K562 (cell line): ENCODE data around the gene GAL3ST3. TPM values are rescaled to one million over a fixed set of nuclear protein-coding genes. Genes with fewer than 3 reads are reported as not detected.

ENCODE experiments used
- DACH1 ChIP-seq: fragments of 450-650 bp; IDR thresholded peaks from 2 replicates; pipeline ENCODE4 v1.6.1; 2018; ENCODE audit not compliant: partially characterized antibody
- FOXA3 ChIP-seq, 2 experiments: fragments of 450-650 bp in 1 of 2; sonication (generic) in 1 of 2; formaldehyde crosslinking; IDR thresholded peaks in 1 of 2; conservative IDR thresholded peaks in 1 of 2; 2 replicates each; pipeline versions ENCODE4 v1.4.0 to v1.8.0; 2020 to 2022; ENCODE audit warnings: mild to moderate bottlenecking in 2 of 2, missing genetic modification reagents in 1 of 2
- FOXO4 ChIP-seq: fragments of 450-650 bp; formaldehyde crosslinking; IDR thresholded peaks from 2 replicates; pipeline ENCODE4 v1.4.0; 2020; ENCODE audit warnings: mild to moderate bottlenecking, moderate library complexity
- HNRNPK ChIP-seq: fragments of 200-400 bp; formaldehyde crosslinking; IDR thresholded peaks from one replicate; pipeline ENCODE4 v1.6.1; 2018; ENCODE audit warnings: mild to moderate bottlenecking, low read depth, low read length; ENCODE audit not compliant: poor library complexity, severe bottlenecking
- SOX6 ChIP-seq: fragments of 450-650 bp; IDR thresholded peaks from 2 replicates; pipeline ENCODE4 v1.6.1; 2014; ENCODE audit warnings: mild to moderate bottlenecking
- STAT5A ChIP-seq: IDR thresholded peaks from 2 replicates; pipeline ENCODE4 v1.6.1; 2012; ENCODE audit warnings: low read length, inconsistent platforms, borderline replicate concordance
- TAF9B ChIP-seq: fragments of 450-650 bp; IDR thresholded peaks from 2 replicates; pipeline ENCODE4 v1.6.1; 2018; ENCODE audit warnings: mild to moderate bottlenecking; ENCODE audit not compliant: partially characterized antibody
- ZBTB7A ChIP-seq: IDR thresholded peaks from 2 replicates; pipeline ENCODE4 v1.6.1; 2011; ENCODE audit warnings: low read depth, mild to moderate bottlenecking, low read length, moderate library complexity, borderline replicate concordance; ENCODE audit not compliant: control insufficient read depth
- ZFP1 ChIP-seq: fragments of 450-650 bp; formaldehyde crosslinking; IDR thresholded peaks from 2 replicates; pipeline ENCODE4 v1.4.0; 2020; ENCODE audit warnings: mild to moderate bottlenecking, mixed read lengths
- ZNF23 ChIP-seq: fragments of 250-450 bp; sonication (Bioruptor Pico); IDR thresholded peaks from 2 replicates; pipeline ENCODE4 v1.4.0; 2020; ENCODE audit warnings: mild to moderate bottlenecking
- ZNF398 ChIP-seq: fragments of 250-450 bp; sonication (Bioruptor Pico); IDR thresholded peaks from 2 replicates; pipeline ENCODE4 v1.8.0; 2021; ENCODE audit warnings: moderate library complexity, mild to moderate bottlenecking, inconsistent platforms
- ZSCAN32 ChIP-seq: fragments of 450-650 bp; formaldehyde crosslinking; IDR thresholded peaks from 2 replicates; pipeline ENCODE4 v1.4.0; 2020; ENCODE audit warnings: mild to moderate bottlenecking, moderate library complexity
- polyA plus RNA-seq, 8 experiments: library from polyadenylated mRNA; depleted of rRNA in 4 of 8; stranded (reverse) in 5 of 8; unstranded in 3 of 8; fragments of >200 nt; fragmentation: Nextera tagmentation in 2 of 8; fragmentation: Illumina TruSeq in 1 of 8; extraction: Ambion mirVana in 2 of 8; extraction: Trizol in 1 of 8; gene quantifications; 2 replicates each; pipeline versions ENCODE4 v1.2.1 to v1.2.3, GENCODE V29; 2011 to 2014; ENCODE audit warnings: inconsistent platforms in 1 of 8, missing spikeins in 1 of 8
- total RNA-seq, 7 experiments: library from RNA; depleted of rRNA in 6 of 7; stranded (reverse); fragments of >200 nt in 6 of 7; fragmentation: Illumina TruSeq in 2 of 7; extraction: Trizol in 2 of 7; gene quantifications; 2 replicates each; pipeline versions ENCODE4 v1.2.1 to v1.2.3, GENCODE V29; 2011 to 2021; ENCODE audit warnings: low replicate concordance in 1 of 7
- TF ChIP-seq, protein P1 (sequence below): sonication (generic); formaldehyde crosslinking; IDR thresholded peaks from 2 replicates; pipeline ENCODE4 v1.8.0; 2023; ENCODE audit warnings: mild to moderate bottlenecking, missing genetic modification reagents
- TF ChIP-seq, protein P2 (sequence below), 2 experiments: fragments of 450-650 bp; IDR thresholded peaks; 2 replicates each; pipeline ENCODE4 v1.6.1; 2018; ENCODE audit warnings: mild to moderate bottlenecking in 2 of 2, low read depth in 1 of 2; ENCODE audit not compliant: partially characterized antibody in 2 of 2
- TF ChIP-seq, protein P3 (sequence below): fragments of 250-450 bp; sonication (Bioruptor Pico); IDR thresholded peaks from 2 replicates; pipeline ENCODE4 v1.5.0; 2022; ENCODE audit warnings: mild to moderate bottlenecking

The GAL3ST3 gene
- total and polyA plus RNA-seq, 9 of the 15 experiments (the other 6 are each of a cell fraction or from before 2014, with no cell fraction given) = not detected

DNA sequence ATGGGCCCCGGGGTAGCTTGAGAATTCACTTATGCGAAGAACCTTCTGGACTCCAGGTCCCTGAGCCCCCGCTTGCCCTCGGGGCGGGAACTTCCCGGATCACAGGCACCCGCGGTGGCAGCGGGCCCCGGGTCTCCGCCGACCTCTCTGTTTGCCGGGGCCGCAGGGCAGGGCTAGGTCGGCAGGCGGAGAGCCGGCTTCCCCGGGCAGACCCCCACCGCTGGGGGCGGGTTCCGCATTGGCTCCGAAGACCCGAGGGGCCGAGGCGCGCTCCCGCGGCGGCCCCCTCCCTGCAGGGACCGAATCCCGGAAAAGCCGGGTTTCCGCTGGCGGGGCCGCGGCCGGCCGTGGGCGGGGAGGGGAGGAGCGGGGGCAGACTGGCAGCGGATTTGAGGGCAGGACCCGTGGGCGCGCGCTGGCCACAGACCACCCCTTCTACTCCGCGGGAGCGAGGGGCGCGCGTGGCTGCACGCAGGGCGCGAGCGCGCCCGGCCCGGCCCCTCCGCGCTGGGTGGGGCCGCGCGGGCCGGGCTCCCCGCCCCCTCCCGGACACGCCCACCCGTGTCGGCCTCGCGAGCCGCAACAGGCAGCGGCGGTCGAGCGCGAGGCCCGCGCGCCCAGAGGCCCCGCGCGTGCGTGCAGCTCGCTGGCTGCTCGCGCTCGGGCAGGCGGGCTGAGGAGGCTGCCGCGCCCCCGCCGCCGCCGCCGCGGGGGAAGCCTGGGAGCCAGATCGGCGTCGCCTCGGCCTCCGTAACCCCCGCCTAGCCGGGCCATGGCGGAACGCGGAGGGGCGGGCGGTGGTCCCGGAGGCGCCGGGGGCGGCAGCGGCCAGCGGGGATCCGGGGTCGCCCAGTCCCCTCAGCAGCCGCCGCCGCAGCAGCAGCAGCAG is 21.0 kb upstream of the GAL3ST3 start, which contains the start of gene PACS1 (continued):
- TF ChIP-seq, protein P1, sequence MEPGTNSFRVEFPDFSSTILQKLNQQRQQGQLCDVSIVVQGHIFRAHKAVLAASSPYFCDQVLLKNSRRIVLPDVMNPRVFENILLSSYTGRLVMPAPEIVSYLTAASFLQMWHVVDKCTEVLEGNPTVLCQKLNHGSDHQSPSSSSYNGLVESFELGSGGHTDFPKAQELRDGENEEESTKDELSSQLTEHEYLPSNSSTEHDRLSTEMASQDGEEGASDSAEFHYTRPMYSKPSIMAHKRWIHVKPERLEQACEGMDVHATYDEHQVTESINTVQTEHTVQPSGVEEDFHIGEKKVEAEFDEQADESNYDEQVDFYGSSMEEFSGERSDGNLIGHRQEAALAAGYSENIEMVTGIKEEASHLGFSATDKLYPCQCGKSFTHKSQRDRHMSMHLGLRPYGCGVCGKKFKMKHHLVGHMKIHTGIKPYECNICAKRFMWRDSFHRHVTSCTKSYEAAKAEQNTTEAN = no peak
- TF ChIP-seq STAT5A = no peak
- TF ChIP-seq, protein P2, sequence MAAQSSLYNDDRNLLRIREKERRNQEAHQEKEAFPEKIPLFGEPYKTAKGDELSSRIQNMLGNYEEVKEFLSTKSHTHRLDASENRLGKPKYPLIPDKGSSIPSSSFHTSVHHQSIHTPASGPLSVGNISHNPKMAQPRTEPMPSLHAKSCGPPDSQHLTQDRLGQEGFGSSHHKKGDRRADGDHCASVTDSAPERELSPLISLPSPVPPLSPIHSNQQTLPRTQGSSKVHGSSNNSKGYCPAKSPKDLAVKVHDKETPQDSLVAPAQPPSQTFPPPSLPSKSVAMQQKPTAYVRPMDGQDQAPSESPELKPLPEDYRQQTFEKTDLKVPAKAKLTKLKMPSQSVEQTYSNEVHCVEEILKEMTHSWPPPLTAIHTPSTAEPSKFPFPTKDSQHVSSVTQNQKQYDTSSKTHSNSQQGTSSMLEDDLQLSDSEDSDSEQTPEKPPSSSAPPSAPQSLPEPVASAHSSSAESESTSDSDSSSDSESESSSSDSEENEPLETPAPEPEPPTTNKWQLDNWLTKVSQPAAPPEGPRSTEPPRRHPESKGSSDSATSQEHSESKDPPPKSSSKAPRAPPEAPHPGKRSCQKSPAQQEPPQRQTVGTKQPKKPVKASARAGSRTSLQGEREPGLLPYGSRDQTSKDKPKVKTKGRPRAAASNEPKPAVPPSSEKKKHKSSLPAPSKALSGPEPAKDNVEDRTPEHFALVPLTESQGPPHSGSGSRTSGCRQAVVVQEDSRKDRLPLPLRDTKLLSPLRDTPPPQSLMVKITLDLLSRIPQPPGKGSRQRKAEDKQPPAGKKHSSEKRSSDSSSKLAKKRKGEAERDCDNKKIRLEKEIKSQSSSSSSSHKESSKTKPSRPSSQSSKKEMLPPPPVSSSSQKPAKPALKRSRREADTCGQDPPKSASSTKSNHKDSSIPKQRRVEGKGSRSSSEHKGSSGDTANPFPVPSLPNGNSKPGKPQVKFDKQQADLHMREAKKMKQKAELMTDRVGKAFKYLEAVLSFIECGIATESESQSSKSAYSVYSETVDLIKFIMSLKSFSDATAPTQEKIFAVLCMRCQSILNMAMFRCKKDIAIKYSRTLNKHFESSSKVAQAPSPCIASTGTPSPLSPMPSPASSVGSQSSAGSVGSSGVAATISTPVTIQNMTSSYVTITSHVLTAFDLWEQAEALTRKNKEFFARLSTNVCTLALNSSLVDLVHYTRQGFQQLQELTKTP (IDR thresholded peaks at IDR 0.05; ENCODE audit: low read depth in 1 of 2, partially characterized antibody in 2 of 2) = no peak
- no peak for TF ChIP-seq ZNF398 (CRISPR knock-in tag)
- TF ChIP-seq ZBTB7A = peak; percentile 13; the same call in 1 of the 2 replicates
- TF ChIP-seq, protein P3, sequence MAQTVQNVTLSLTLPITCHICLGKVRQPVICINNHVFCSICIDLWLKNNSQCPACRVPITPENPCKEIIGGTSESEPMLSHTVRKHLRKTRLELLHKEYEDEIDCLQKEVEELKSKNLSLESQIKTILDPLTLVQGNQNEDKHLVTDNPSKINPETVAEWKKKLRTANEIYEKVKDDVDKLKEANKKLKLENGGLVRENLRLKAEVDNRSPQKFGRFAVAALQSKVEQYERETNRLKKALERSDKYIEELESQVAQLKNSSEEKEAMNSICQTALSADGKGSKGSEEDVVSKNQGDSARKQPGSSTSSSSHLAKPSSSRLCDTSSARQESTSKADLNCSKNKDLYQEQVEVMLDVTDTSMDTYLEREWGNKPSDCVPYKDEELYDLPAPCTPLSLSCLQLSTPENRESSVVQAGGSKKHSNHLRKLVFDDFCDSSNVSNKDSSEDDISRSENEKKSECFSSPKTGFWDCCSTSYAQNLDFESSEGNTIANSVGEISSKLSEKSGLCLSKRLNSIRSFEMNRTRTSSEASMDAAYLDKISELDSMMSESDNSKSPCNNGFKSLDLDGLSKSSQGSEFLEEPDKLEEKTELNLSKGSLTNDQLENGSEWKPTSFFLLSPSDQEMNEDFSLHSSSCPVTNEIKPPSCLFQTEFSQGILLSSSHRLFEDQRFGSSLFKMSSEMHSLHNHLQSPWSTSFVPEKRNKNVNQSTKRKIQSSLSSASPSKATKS (CRISPR knock-in tag) = no peak
- no peak for TF ChIP-seq DACH1
- 0 out of 2 replicates have a peak, but pooled peaks have one; percentile 54 for TF ChIP-seq ZSCAN32
- TF ChIP-seq HNRNPK = no peak
- no peak for TF ChIP-seq SOX6
- TF ChIP-seq FOXO4 (CRISPR knock-in tag) = no peak
- TF ChIP-seq FOXA3 (CRISPR knock-in tag; conservative IDR thresholded peaks at IDR 0.05 in 1 of 2, IDR thresholded peaks at IDR 0.05 in 1 of 2) = no peak
- no peak for TF ChIP-seq ZFP1 (CRISPR knock-in tag)
- no peak for TF ChIP-seq TAF9B
- TF ChIP-seq ZNF23 (CRISPR knock-in tag) = no peak
